DLD1 (cell line): ENCODE measurements around the gene APOBEC2.

ENCODE experiments used
- in situ Hi-C: cut with HindIII; loops from 2 replicates; pipeline ENCODE4 v1.10.0; 2017; ENCODE audit warnings: low sequenced_read_pairs

The APOBEC2 gene

GRCh38 chr6:41058783-41059181, 5.8 kb downstream of the APOBEC2 start:
- in situ Hi-C loops: no loop called here

GRCh38 chr6:41059556-41059955, 6.6 kb downstream of the APOBEC2 start:
- in situ Hi-C loops: no loop called here

- in situ Hi-C loops: no loop called here
Observed at GRCh38 chr6:41061196-41061726, 8.3 kb downstream of the APOBEC2 start.

- in situ Hi-C loops: no loop called here
Observed at GRCh38 chr6:41062056-41062455, 9.1 kb downstream of the APOBEC2 start.

- in situ Hi-C loops: no loop called here
Observed at GRCh38 chr6:41063884-41064285, 10.9 kb downstream of the APOBEC2 start.

- in situ Hi-C loops: no loop called here
Observed at GRCh38 chr6:41064841-41065240, 11.8 kb downstream of the APOBEC2 start.

GRCh38 chr6:41065550-41066026, 12.6 kb downstream of the APOBEC2 start:
- in situ Hi-C loops: no loop called here

GRCh38 chr6:41066867-41067304, 13.9 kb downstream of the APOBEC2 start:
- in situ Hi-C loops: no loop called here

- in situ Hi-C loops: no loop called here
Observed at GRCh38 chr6:41071501-41071922, 18.5 kb downstream of the APOBEC2 start.

- in situ Hi-C loops: no loop called here
Observed at GRCh38 chr6:41071923-41072835, 19.2 kb downstream of the APOBEC2 start, which contains the start of gene OARD1. TSS of gene OARD1 (minus strand) at chr6:41072356. CDS start at chr6:41071634, 722 bp downstream.

- in situ Hi-C loops: no loop called here
Observed at GRCh38 chr6:41072836-41073202, 19.8 kb downstream of the APOBEC2 start, which contains the start of gene NFYA. TSS of gene NFYA (plus strand) at chr6:41072974. CDS start at chr6:41079090, 6,116 bp downstream.

GRCh38 chr6:41073203-41073967, 20.4 kb downstream of the APOBEC2 start:
- in situ Hi-C loops: no loop called here

GRCh38 chr6:41073968-41074691, 21.1 kb downstream of the APOBEC2 start:
- in situ Hi-C loops: no loop called here

GRCh38 chr6:41074692-41075436, 21.9 kb downstream of the APOBEC2 start:
- in situ Hi-C loops: loop anchor here (25.0 kb wide), 1 partner anchor 112 kb away; no protein-coding TSS in a partner anchor

- in situ Hi-C loops: loop anchor here (25.0 kb wide), 1 partner anchor 111 kb away; no protein-coding TSS in a partner anchor
Observed at GRCh38 chr6:41075651-41076626, 22.9 kb downstream of the APOBEC2 start.

- in situ Hi-C loops: loop anchor here (25.0 kb wide), 1 partner anchor 110 kb away; no protein-coding TSS in a partner anchor
Observed at GRCh38 chr6:41077536-41077935, 24.5 kb downstream of the APOBEC2 start.

GRCh38 chr6:41078101-41078500, 25.1 kb downstream of the APOBEC2 start:
- in situ Hi-C loops: loop anchor here (25.0 kb wide), 1 partner anchor 109 kb away; no protein-coding TSS in a partner anchor

- in situ Hi-C loops: loop anchor here (25.0 kb wide), 1 partner anchor 108 kb away; no protein-coding TSS in a partner anchor
Observed at GRCh38 chr6:41079080-41079479, 26.1 kb downstream of the APOBEC2 start.
